ENCODE data around the gene KIF2A.

KIF2A gene

DNA sequence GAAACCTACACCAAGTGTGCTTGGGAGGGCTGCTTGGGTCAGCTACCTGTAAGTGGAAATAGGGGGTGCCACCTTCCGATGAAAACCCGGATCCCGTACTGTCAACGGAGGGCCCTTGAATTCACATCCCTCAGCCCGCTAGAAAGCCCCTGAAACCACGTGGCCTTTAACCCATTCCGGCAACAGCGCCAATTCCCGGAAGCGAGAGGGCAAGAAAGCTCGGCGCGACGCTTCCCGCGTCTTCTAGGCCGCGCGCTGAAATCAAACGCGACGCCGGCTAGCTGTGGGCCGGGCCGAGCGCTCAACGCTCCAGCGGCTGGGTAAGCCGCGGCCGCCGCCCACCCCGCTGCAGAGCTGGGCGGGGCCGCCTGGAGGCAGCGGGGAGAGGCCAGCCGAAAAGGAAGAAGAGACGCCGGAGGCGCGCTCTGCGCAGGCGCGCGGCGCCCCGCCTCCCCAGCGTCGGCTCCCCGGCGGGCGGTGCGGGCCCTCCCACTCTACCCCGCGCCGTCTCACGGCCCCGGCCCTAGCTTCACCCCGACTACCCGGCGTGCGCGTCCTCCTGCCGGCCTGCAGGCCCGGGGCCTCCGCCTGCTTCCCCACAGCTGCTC, at the start of gene KIF2A:
KIF2A (plus strand) TSS at position 492 of the 608 bp plus-strand sequence. CDS start 267 bp downstream, outside the sequence.
- no peak for TF ChIP-seq ZFX (IDR thresholded peaks at IDR 0.05; ENCODE audit: borderline replicate concordance)
- TF ChIP-seq, protein P1, sequence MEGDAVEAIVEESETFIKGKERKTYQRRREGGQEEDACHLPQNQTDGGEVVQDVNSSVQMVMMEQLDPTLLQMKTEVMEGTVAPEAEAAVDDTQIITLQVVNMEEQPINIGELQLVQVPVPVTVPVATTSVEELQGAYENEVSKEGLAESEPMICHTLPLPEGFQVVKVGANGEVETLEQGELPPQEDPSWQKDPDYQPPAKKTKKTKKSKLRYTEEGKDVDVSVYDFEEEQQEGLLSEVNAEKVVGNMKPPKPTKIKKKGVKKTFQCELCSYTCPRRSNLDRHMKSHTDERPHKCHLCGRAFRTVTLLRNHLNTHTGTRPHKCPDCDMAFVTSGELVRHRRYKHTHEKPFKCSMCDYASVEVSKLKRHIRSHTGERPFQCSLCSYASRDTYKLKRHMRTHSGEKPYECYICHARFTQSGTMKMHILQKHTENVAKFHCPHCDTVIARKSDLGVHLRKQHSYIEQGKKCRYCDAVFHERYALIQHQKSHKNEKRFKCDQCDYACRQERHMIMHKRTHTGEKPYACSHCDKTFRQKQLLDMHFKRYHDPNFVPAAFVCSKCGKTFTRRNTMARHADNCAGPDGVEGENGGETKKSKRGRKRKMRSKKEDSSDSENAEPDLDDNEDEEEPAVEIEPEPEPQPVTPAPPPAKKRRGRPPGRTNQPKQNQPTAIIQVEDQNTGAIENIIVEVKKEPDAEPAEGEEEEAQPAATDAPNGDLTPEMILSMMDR (IDR thresholded peaks at IDR 0.05) = no peak
- H3K27ac ChIP-seq = peak within 1 kb of the TSS; percentile 79

- no peak for TF ChIP-seq ZFX (IDR thresholded peaks at IDR 0.05; ENCODE audit: borderline replicate concordance)
- TF ChIP-seq, protein P1 (IDR thresholded peaks at IDR 0.05) = no peak
- no peak overlapping the region for H3K27ac ChIP-seq
These were observed 49.0 kb upstream of the KIF2A start for GRCh38 chr5:62257020-62257367.

DNA sequence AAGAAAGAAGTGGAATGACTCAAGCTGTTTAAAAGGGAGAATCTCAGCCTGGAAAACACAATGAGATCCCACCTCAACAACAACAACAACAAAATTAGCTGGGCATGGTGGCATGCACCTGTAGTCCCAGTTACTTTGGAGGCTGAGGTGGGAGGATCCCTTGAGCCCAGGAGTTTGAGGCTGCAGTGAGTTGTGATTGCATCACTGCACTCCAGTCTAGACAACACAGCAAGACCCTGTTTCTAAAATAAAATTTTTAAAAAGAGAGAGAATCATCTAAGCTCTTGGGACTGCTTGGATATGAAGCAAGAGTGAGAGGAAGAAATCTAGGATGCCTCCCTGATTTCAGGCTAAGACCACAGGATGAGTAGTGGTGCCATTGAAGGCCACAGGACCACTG, 47.4 kb upstream of the KIF2A start:
- TF ChIP-seq ZFX (IDR thresholded peaks at IDR 0.05; ENCODE audit: borderline replicate concordance) = no peak
- TF ChIP-seq, protein P1 (IDR thresholded peaks at IDR 0.05) = no peak
- H3K27ac ChIP-seq = no peak overlapping the region

GRCh38 chr5:62259699-62260250, 46.2 kb upstream of the KIF2A start:
- no peak overlapping the region for H3K27ac ChIP-seq
- TF ChIP-seq, protein P1 (IDR thresholded peaks at IDR 0.05) = no peak
- no peak for TF ChIP-seq ZFX (IDR thresholded peaks at IDR 0.05; ENCODE audit: borderline replicate concordance)

DNA sequence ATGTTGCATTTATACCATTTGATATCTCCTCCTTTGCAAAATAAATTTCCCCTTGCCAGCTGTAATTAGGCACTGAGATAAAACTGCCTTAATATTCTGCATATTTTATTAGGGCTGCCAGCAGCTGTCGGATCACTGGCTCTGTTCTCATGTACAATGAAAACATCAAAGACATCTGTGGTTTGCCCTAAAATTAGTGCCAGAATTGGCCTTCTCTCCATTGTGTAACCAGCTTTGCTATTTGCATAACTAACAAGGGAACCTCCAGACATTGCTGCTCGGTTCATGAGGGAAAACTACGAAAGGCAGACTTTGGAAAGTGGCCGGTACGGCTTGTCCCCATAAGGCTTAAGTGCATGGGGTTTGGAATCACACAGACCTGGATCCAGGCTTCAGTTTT, 45.5 kb upstream of the KIF2A start:
- no peak overlapping the region for H3K27ac ChIP-seq
- TF ChIP-seq, protein P1 (IDR thresholded peaks at IDR 0.05) = no peak
- TF ChIP-seq ZFX (IDR thresholded peaks at IDR 0.05; ENCODE audit: borderline replicate concordance) = no peak

GRCh38 chr5:62263401-62263800, 42.6 kb upstream of the KIF2A start:
- TF ChIP-seq, protein P1 (IDR thresholded peaks at IDR 0.05) = no peak
- no peak for TF ChIP-seq ZFX (IDR thresholded peaks at IDR 0.05; ENCODE audit: borderline replicate concordance)
- H3K27ac ChIP-seq = no peak overlapping the region

- no peak overlapping the region for H3K27ac ChIP-seq
- TF ChIP-seq, protein P1 (IDR thresholded peaks at IDR 0.05) = no peak
- no peak for TF ChIP-seq ZFX (IDR thresholded peaks at IDR 0.05; ENCODE audit: borderline replicate concordance)
These were observed 40.3 kb upstream of the KIF2A start for GRCh38 chr5:62265648-62266112.

Data from 22Rv1 (cell line).